DND-41 (cell line): ENCODE data around the gene PROSER3.

Experiments used
- ATAC-seq: fragments of 200-7000 bp; cut with Tn5 transposase; 3 replicates; pipeline ENCODE4 v1.9.1; 2021; ENCODE audit warnings: low read depth; ENCODE audit not compliant: insufficient read depth
- DNase-seq: peaks from one replicate; pipeline ENCODE4 v3.0.0-alpha.2; 2020
- H2AFZ ChIP-seq: 2 replicates; pipeline ENCODE4 v1.6.0; 2012; ENCODE audit warnings: low read depth, low read length
- H3K27ac ChIP-seq: 2 replicates; pipeline ENCODE4 v1.5.1; 2012; ENCODE audit warnings: low read length, inconsistent platforms
- H3K27me3 ChIP-seq: fragments of 200-600 bp; sonication (generic); 2 replicates; pipeline ENCODE4 v1.6.0; 2012; ENCODE audit warnings: low read length, mild to moderate bottlenecking, inconsistent platforms; ENCODE audit not compliant: insufficient read depth, poor library complexity
- H3K36me3 ChIP-seq: 2 replicates; pipeline ENCODE4 v1.5.1; 2012; ENCODE audit warnings: low read length, inconsistent platforms; ENCODE audit not compliant: insufficient read depth
- H3K4me1 ChIP-seq: 2 replicates; pipeline ENCODE4 v1.5.1; 2012; ENCODE audit warnings: mild to moderate bottlenecking, low read length; ENCODE audit not compliant: insufficient read depth
- H3K4me2 ChIP-seq: 2 replicates; pipeline ENCODE4 v1.6.0; 2012; ENCODE audit warnings: mild to moderate bottlenecking, moderate library complexity, low read length, inconsistent platforms; ENCODE audit not compliant: insufficient read depth
- H3K4me3 ChIP-seq, 2 experiments: fragments of 200-600 bp in 1 of 2; shearing (Covaris generic) in 1 of 2; 2 replicates each; pipeline ENCODE4 v1.5.1; 2012 to 2016; ENCODE audit warnings: inconsistent platforms in 2 of 2, low read length in 2 of 2, mild to moderate bottlenecking in 2 of 2, low read depth in 1 of 2, moderate library complexity in 1 of 2
- H3K79me2 ChIP-seq: 2 replicates; pipeline ENCODE4 v1.6.0; 2012; ENCODE audit warnings: low read length, inconsistent platforms; ENCODE audit not compliant: insufficient read depth
- H3K9ac ChIP-seq: 2 replicates; pipeline ENCODE4 v1.6.0; 2012; ENCODE audit warnings: low read depth, mild to moderate bottlenecking, inconsistent platforms, low read length, moderate library complexity
- H3K9me3 ChIP-seq: 2 replicates; pipeline ENCODE4 v1.5.1; 2012; ENCODE audit warnings: low read length, moderate library complexity, mild to moderate bottlenecking, inconsistent platforms; ENCODE audit not compliant: insufficient read depth, severe bottlenecking
- H4K20me1 ChIP-seq: 2 replicates; pipeline ENCODE4 v1.6.0; 2012; ENCODE audit warnings: low read length; ENCODE audit not compliant: insufficient read depth
- CTCF ChIP-seq: IDR thresholded peaks from 2 replicates; pipeline ENCODE4 v1.5.1; 2012; ENCODE audit warnings: borderline replicate concordance, low read length, moderate library complexity, mild to moderate bottlenecking; ENCODE audit not compliant: poor library complexity, severe bottlenecking; ENCODE audit errors: extremely low read depth
- EZH2 ChIP-seq: IDR thresholded peaks from 3 replicates; pipeline ENCODE4 v1.6.1; 2012; ENCODE audit warnings: borderline replicate concordance, low read depth, mild to moderate bottlenecking, moderate library complexity, low read length, inconsistent platforms; ENCODE audit not compliant: severe bottlenecking

Gene PROSER3

DNA sequence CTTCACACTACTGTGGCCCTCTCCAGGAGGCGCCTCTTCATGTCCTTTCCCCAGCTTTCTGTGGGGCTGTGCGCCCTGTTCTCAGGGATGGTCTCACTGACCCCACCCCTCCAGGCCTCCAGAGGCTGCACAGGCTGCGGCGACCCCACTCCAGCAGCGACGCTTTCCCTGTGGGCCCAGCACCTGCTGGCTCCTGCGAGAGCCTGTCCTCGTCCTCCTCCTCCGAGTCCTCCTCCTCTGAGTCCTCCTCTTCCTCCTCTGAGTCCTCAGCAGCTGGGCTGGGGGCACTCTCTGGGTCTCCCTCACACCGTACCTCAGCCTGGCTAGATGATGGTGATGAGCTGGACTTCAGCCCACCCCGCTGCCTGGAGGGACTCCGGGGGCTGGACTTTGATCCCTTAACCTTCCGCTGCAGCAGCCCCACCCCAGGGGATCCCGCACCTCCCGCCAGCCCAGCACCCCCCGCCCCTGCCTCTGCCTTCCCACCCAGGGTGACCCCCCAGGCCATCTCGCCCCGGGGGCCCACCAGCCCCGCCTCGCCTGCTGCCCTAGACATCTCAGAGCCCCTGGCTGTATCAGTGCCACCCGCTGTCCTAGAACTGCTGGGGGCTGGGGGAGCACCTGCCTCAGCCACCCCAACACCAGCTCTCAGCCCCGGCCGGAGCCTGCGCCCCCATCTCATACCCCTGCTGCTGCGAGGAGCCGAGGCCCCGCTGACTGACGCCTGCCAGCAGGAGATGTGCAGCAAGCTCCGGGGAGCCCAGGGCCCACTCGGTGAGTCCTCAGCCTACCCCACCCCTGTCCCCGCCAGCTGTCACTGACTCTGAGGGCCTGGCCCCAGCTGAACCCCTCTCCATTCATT lies 28.6 kb downstream of the PROSER3 start:
- Histone ChIP-seq H3K9ac (no peak overlapping the region), H3K36me3 (peaks cover 47% of the 10 kb centered on the region), H3K4me3 (no peak overlapping the region), H3K27ac (no peak overlapping the region), H3K27me3 (no peaks in the 10 kb centered on the region), H3K4me2 (no peak overlapping the region), H2AFZ (no peak overlapping the region), H4K20me1 (peaks cover 16% of the 10 kb centered on the region), H3K4me1 (no peaks in the 10 kb centered on the region), H3K79me2 (no peaks in the 10 kb centered on the region), H3K9me3 (no peaks in the 10 kb centered on the region)
- no peak for ATAC-seq
- DNase-seq, result no peak
- TF ChIP-seq CTCF (no peak), EZH2 (no peak)

DNA sequence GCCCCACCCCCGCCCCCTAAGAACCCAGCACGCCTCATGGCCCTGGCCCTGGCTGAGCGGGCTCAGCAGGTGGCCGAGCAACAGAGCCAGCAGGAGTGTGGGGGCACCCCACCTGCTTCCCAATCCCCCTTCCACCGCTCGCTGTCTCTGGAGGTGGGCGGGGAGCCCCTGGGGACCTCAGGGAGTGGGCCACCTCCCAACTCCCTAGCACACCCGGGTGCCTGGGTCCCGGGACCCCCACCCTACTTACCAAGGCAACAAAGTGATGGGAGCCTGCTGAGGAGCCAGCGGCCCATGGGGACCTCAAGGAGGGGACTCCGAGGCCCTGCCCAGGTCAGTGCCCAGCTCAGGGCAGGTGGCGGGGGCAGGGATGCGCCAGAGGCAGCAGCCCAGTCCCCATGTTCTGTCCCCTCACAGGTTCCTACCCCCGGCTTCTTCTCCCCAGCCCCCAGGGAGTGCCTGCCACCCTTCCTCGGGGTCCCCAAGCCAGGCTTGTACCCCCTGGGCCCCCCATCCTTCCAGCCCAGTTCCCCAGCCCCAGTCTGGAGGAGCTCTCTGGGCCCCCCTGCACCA lies 29.3 kb downstream of the PROSER3 start:
- peaks cover 39% of the 10 kb centered on the region for H3K36me3 ChIP-seq

DNA sequence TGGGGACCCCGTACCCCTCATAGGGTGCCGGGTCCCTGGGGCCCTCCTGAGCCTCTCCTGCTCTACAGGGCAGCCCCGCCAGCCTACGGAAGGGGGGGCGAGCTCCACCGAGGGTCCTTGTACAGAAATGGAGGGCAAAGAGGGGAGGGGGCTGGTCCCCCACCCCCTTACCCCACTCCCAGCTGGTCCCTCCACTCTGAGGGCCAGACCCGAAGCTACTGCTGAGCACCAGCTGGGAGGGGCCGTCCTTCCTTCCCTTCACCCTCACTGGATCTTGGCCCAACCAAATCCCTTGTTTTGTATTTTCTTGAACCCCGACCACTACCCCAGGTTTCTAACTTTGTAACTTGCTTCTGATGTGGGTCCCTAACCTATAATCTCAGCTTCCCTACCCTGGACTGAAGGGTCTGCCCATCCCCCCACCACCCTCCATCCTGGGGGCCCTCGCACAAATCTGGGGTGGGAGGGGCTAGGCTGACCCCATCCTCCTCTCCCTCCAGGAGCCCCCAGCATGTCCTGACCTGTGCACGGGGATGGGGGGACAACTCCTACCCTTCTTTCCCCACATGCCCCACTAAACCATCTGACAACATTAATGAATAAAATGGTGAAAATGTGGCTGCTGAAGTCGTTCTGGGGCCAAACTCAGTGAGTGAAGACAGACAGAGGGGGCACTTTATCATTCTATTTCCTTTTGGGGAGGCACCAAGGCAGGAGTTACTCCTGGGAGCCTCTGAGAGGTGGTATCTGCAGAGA lies 30.4 kb downstream of the PROSER3 start:
- no peaks in the 10 kb centered on the region for H3K27me3 ChIP-seq
- no peak for TF ChIP-seq EZH2
- no peak for TF ChIP-seq CTCF
- no peaks in the 10 kb centered on the region for H3K9me3 ChIP-seq
- H3K9ac ChIP-seq, result no peak overlapping the region
- peaks cover 28% of the 10 kb centered on the region for H3K36me3 ChIP-seq
- no peak for DNase-seq
- H3K79me2 ChIP-seq, result no peaks in the 10 kb centered on the region
- no peak for ATAC-seq
- H3K4me2 ChIP-seq, result no peak overlapping the region
- no peak overlapping the region for H2AFZ ChIP-seq
- H4K20me1 ChIP-seq, result peaks cover 4% of the 10 kb centered on the region
- no peaks in the 10 kb centered on the region for H3K4me1 ChIP-seq
- no peak overlapping the region for H3K27ac ChIP-seq
- no peak overlapping the region for H3K4me3 ChIP-seq

More for the DNA sequence above, 29.3 kb downstream of the PROSER3 start:
- H3K4me1 ChIP-seq, result no peaks in the 10 kb centered on the region
- H2AFZ ChIP-seq, result no peak overlapping the region
- no peak for ATAC-seq
- DNase-seq, result no peak
- H3K4me3 ChIP-seq, result no peak overlapping the region
- no peaks in the 10 kb centered on the region for H3K27me3 ChIP-seq
- TF ChIP-seq EZH2, result no peak
- no peak for TF ChIP-seq CTCF
- no peaks in the 10 kb centered on the region for H3K79me2 ChIP-seq
- no peak overlapping the region for H3K9ac ChIP-seq
- peaks cover 12% of the 10 kb centered on the region for H4K20me1 ChIP-seq
- H3K9me3 ChIP-seq, result no peaks in the 10 kb centered on the region
- no peak overlapping the region for H3K4me2 ChIP-seq
- H3K27ac ChIP-seq, result no peak overlapping the region
